NOMO-1 treated with dmso at 0.1 percent for 144 hours (cell line): ENCODE data around the gene MBD2.
A peak's percentile ranks its signal among the peaks of the same experiment; 100 is the strongest.
"Not testable (repeated sequence)": the region's sequence is repeated elsewhere in the genome, so short reads cannot be mapped to it uniquely, and the experiment has no call there.

ENCODE experiments used
- DNase-seq: peaks from one replicate; lab custom pipeline; 2025; ENCODE audit not compliant: unreplicated experiment; lab: John Stamatoyannopoulos, UW

MBD2 gene

DNA sequence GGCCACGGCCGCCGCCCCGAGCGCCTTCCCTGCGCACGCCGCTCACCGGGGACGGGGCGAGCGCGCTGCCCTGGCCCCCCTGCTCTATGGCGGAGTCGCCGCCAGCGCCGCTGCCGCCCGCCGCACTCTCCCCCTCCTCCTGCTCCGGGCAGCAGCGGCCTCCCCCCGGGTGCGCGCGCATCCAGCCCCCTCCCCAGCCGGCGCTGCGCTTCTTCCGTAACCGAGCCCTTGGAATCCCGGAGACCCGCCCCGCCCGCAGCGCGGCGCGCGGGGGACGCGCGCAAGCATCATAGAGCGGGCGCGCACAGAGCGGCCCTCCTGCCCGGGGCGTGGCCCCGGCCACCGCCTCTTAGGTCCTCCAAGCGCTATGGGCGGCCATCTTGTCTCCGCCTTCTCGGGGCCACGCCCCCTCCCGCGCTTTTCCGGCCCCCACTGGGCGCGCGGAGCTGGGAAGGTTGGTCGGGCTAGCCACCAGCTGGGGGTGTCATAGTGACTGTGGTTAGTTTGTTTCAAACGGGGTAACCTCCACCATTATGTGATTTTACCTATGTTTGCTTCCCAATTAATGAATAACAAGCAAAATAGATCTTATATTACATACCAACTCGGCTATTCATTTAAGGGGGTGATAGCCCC, at the start of gene MBD2:
Gene MBD2, minus strand, starts transcription at position 291 of the 636 bp plus-strand sequence. Its CDS starts 110 bp downstream, at position 181.
- peak; percentile 91 for DNase-seq

DNA sequence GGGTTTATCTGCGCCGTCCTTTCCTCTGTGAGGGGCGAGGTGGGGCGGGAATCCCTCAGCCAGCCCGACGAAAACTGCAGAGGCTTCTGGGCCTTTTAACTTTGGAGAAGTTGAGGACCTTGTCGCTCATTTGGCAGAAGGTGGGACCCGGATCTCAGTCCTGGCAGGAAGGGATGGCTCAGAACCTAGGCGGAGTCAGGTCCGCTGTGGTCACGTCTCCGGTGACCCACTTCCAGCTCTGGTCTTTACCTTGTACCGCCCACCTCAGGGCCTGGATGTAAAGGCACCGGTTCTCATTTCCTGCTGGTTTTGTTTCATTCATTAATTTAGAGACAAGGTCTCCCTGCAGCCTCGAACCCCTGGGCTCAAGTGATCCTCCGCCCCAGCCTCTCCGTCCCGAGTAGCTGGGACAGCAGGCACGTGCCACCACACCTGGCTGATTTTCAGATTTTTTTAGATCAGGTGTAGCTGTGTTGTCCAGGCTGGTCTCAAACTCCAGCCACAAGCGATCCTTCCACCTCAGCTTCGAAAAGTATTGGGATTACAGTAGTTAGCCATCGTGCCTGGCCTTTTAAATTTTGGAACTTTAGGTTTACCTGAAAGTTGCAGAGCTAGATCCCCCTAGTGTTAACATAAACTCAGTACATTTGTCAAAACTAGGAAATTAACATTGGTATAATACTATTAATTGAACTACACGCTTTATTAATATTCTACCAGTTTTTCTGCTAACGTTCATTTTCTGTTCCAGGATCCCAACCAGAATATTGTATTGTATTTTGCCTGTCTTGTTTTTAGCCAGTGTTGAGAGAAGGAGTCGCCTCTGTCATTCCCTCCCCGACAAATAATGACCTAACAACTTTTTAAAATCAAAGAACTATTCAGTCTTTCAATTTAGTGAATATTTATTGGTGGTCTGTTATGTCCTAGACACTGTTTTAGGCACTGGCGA, 45.7 kb upstream of the MBD2 start:
- peak; percentile 45 for DNase-seq

DNA sequence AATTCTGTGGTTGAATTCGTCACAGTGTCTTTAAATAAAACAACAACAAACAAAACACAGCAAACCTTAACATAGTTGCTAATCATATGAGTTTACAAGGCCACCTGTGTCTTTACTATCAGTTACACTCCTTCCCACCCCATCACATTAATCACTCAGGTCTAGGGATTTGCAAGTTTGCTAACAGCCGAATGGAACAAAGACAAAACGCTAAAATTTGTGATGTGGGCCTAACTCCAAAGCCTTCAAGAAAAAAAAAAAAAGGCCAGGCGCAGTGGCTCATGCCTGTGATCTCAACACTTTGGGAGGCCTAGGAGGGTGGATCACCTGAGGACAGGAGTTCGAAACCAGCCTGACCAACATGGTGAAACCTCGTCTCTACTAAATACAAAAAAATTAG, 44.3 kb upstream of the MBD2 start:
- DNase-seq, result no peak

DNA sequence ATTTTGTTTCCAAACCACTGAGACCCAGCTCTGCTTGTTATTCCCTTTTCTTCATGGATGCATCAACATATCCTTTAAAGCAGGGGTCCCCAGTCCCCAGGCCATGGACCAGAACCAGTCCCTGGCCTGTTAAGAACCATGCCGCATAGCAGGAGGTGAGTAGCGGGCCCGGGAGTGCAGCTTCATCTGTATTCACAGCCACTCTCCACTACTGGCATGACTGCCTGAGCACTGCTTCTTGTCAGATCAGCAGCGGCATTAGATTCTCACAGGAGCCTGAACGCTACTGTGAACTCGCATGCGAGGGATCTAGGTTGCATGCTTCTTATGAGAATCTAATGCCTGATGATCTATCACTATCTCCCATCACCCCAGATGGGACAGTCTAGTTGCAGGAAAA, 43.2 kb upstream of the MBD2 start:
- no peak for DNase-seq

GRCh38 chr18:54263904-54264336, 39.5 kb upstream of the MBD2 start:
- DNase-seq, result no peak

DNA sequence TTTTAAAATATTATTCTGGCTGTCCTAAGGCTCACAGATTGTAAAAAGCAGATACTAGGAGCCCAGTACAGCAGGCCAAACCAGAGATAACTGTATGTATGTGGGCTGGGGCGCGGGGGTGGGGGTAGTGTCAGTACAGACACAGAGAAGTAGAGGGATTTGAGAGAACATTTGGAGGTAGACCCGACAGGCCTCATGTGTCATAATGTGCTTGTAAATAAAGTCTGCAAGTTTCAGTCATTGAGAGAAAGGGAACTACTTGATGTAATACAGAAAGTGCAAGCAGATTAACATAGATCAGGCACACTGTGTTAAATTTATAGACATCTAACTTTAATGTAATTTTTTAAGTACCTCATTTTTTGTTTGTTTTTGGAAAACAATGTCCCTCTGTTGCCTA, 37.4 kb upstream of the MBD2 start:
- DNase-seq, result peak; percentile 44

DNA sequence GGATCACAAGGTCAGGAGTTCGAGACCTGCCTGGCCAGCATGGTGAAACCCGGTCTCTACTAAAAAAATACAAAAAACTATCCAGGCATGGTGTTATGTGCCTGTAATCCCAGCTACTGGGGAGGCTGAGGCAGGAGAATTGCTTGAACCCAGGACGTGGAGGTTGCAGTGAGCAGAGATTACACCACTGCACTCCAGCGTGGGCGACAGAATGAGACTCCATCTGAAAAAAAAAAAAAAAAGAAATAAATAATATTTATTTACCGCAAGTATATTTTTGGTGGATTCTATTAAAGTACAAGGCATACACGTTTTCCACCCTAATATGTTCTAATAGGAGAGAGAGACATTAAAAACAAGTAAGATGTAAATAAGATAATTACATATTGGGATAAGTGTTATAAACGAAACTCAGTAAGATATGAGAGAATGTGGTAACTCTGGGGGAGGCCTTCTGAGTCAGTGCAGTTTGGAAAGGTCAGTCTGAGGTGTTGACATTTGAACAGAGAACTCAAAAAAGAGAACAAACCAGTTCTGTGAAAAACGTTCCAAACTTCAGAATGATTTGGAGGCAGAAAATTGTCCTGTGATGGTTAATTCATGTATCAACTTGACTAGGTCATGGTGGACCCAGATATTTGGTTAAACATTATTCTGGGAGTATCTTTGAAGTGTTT, 36.1 kb upstream of the MBD2 start:
- DNase-seq, result peak; percentile 51

DNA sequence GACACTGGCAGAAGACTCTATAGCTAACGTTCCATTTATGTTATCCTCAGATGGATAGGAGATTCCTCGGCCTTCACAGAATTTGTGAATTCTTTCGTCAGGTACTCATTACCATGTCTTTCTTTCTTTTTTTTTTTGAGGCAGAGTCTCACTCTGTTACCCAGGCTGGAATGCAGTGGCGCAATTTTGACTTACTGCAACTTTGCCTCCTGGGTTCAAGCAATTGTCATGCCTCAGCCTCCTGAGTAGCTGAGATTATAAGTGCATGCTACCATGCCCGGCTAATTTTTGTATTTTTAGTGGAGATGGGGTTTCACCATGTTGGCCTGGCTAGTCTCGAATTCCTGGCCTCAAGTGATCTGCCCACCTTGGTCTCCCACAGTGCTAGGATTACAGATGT, 33.3 kb upstream of the MBD2 start:
- DNase-seq, result not testable (repeated sequence)

GRCh38 chr18:54257015-54257414, 32.5 kb upstream of the MBD2 start:
- peak; percentile 31 for DNase-seq

- DNase-seq, result no peak
Measured at GRCh38 chr18:54255141-54255540, 30.7 kb upstream of the MBD2 start.

- no peak for DNase-seq
Measured at GRCh38 chr18:54254265-54254758, 29.8 kb upstream of the MBD2 start.

GRCh38 chr18:54251606-54252390, 27.3 kb upstream of the MBD2 start:
- DNase-seq, result no peak

GRCh38 chr18:54250846-54251261, 26.4 kb upstream of the MBD2 start:
- no peak for DNase-seq

DNA sequence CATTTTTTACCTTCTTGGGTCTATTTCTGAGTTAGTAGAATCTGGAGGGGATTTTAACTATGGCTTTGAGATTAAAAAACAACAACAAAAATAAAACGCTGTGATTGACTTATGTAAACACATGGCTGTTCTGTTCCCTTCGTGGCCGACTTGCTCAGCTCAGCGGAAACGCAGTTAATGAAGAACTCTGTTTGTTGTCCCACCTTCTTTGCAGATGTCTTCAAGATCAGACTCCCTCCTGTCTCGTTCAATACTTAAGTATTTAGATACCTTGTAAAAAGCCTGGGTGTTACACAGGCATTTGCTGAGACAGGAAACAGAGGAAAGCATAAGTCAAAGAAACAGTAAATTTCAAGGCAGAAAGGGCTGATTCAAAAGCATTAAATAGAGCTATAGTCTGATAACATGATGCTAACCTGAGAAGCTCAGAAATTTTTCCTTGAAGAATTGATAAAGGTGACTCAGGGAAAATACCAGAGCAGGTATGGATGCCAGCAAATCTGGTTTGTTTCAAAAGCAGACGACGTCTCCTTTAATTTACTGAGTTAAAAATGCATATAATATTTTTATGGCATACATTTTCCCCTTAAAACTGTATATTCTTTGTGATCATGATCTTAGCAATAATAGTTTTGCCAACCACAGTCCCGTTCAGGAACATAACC, 23.2 kb upstream of the MBD2 start:
- no peak for DNase-seq

DNA sequence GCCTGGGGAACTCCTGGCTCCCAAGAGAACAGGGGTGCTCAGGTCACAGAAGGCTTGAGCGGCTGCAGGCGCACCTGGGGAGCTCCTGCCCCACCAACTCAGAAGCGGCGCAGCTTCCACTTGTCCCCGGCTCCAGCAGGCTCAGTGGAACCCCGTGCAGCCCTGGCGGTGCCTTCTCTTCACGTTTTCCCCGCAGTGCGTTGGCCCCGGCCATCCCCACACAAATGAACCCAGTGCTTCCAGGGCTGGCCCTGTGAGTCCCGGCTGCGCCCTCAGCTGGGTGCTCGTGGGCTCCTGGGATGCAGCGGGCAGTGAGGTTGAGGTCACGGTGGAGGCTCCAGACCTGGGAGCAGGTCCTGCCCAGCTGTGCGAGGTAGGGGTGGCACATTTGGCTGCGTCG, 17.9 kb upstream of the MBD2 start:
- no peak for DNase-seq

DNA sequence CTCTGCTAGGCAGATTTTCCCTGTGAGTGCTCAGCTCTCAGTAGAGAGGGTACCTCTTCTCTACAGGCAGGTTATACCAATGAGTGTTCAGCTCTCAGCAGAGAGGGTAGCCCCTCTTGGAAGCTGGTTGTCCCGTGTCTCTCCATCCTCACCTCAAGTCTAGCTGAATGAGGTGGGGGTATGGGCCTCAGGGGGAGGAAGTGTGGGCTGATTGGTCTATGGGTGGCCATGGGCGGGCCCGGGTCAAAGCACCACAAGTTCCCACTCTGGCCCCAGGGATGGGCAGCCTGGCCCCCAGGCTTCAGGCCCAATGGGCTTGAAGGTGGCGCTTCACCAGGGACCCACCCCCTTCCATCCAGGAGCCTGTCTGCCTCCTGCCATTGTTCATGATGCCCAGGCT, 17.0 kb upstream of the MBD2 start:
- no peak for DNase-seq

- no peak for DNase-seq
Measured at GRCh38 chr18:54240629-54241107, 16.2 kb upstream of the MBD2 start.

DNA sequence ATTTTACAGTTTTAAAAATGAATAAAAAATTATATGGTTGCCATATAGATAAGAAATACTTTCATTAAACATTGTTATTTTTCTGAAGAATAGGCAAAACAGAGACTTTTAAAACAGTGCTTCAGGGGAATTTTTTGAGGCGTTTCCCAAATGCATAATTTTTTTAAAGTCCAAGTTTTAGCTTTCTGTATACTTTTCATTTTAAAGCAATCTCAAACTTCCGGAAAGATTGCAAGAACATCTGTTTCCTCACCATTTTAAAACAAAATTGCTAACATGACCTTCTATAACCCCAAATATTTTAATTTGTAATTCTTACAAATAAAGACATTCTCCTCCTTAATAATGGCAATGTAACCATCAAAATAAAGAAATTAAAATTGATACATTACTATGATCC, 15.1 kb upstream of the MBD2 start:
- no peak for DNase-seq

DNA sequence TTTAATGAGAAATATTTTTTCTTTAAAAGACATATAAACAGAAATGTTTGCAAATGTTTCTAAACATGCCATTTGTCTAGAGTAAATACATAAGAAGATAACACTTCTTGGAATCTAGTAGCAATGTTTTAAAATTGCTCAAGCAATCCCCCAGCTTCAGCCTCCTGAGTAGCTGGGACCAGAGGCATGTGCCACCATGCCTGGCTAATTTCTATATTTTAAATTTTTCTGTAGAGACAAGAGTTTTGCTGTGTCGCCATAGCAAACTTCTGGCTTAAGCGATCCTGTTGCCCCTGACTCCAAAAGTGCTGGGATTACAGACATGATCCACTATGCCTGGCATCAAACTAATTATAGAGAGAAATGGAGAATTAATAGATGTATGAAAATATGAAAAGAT, 14.6 kb upstream of the MBD2 start:
- no peak for DNase-seq
